ENCODE measurements around the gene R3HDM1.

DNA sequence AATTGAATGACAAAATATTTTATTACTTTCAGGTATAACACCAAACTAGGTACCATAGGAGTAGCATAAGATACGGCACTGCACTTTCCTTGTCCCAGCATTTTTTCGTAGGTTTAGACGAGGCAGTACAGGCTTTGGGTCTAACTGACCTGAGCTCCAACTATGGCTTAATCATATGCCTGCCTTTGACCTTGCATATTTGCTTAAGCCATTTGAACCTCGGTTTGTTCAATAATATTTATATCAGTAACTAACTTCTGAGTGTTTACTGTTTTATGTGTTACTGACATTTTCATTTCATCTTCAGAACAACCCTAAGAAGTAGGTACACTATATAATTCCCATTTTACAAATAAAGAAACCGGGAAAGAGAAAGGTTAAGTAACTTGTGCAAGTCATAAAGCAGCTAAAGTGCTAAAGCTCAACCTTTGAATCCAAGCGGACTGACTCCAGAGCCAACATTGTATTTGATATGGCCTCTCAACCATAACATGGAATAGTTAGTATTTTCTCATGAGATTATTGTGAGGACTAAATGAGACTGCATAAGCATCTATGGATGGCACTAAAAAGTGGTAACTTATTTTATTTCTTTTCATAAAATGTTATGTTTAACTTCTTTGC, 104.0 kb downstream of the R3HDM1 start:
- no peak for TF ChIP-seq CTCF (IDR thresholded peaks at IDR 0.05)
- TF ChIP-seq EZH2 (IDR thresholded peaks at IDR 0.05; ENCODE audit: borderline replicate concordance, insufficient read depth, low read depth, low read length, poor library complexity, severe bottlenecking), result no peak

Data from B cell (primary cell).